Adipocyte (in vitro differentiated cells): ENCODE results near the gene OR6B1.
A peak's percentile ranks its signal among the peaks of the same experiment; 100 is the strongest.

ENCODE experiments used
- DNase-seq: peaks from one replicate; pipeline ENCODE4 v3.0.0-alpha.2; 2015; ENCODE audit warnings: low read depth
- H3K27me3 ChIP-seq: replicated peaks from 2 replicates; pipeline ENCODE4 v1.7.0; 2013; ENCODE audit warnings: mild to moderate bottlenecking, low read length, moderate library complexity; ENCODE audit not compliant: control insufficient read depth, insufficient read depth
- H3K36me3 ChIP-seq: 2 replicates; pipeline ENCODE4 v1.7.0; 2013; ENCODE audit warnings: low read length, mild to moderate bottlenecking, moderate library complexity; ENCODE audit not compliant: control insufficient read depth, insufficient read depth, severe bottlenecking
- H3K4me1 ChIP-seq: 2 replicates; pipeline ENCODE4 v1.7.0; 2013; ENCODE audit warnings: mild to moderate bottlenecking, low read length, moderate library complexity; ENCODE audit not compliant: control insufficient read depth, insufficient read depth
- H3K4me3 ChIP-seq: 2 replicates; pipeline ENCODE4 v1.7.0; 2013; ENCODE audit warnings: mild to moderate bottlenecking, low read length, moderate library complexity
- H3K9ac ChIP-seq: 2 replicates; pipeline ENCODE4 v1.7.0; 2013; ENCODE audit warnings: mild to moderate bottlenecking, low read length, moderate library complexity
- H3K9me3 ChIP-seq: 2 replicates; pipeline ENCODE4 v1.7.0; 2013; ENCODE audit warnings: mild to moderate bottlenecking, low read length, moderate library complexity; ENCODE audit not compliant: control insufficient read depth

Gene OR6B1

GRCh38 chr7:143978585-143978984, 21.5 kb upstream of the OR6B1 start:
- Histone ChIP-seq H3K27me3 (no peaks in the 10 kb centered on the region), H3K4me1 (peaks cover 10% of the 10 kb centered on the region), H3K4me3 (no peak overlapping the region), H3K9ac (no peak overlapping the region), H3K36me3 (no peaks in the 10 kb centered on the region), H3K9me3 (no peaks in the 10 kb centered on the region)
- DNase-seq: peak; percentile 45

GRCh38 chr7:143979359-143979758, 20.8 kb upstream of the OR6B1 start:
- Histone ChIP-seq H3K9me3 (no peaks in the 10 kb centered on the region), H3K9ac (no peak overlapping the region), H3K27me3 (no peaks in the 10 kb centered on the region), H3K4me1 (peaks cover 10% of the 10 kb centered on the region), H3K36me3 (no peaks in the 10 kb centered on the region), H3K4me3 (no peak overlapping the region)
- peak; percentile 76 for DNase-seq

- no peaks in the 10 kb centered on the region for H3K27me3 ChIP-seq
- no peak overlapping the region for H3K9ac ChIP-seq
- no peak for DNase-seq
- no peak overlapping the region for H3K4me3 ChIP-seq
- H3K36me3 ChIP-seq: no peaks in the 10 kb centered on the region
- H3K4me1 ChIP-seq: peaks cover 10% of the 10 kb centered on the region
- H3K9me3 ChIP-seq: no peaks in the 10 kb centered on the region
Measured at GRCh38 chr7:143979998-143980397, 20.1 kb upstream of the OR6B1 start.

- H3K4me1 ChIP-seq: peaks cover 10% of the 10 kb centered on the region
- DNase-seq: no peak
- no peaks in the 10 kb centered on the region for H3K36me3 ChIP-seq
- H3K4me3 ChIP-seq: no peak overlapping the region
- H3K27me3 ChIP-seq: no peaks in the 10 kb centered on the region
- H3K9me3 ChIP-seq: no peaks in the 10 kb centered on the region
- H3K9ac ChIP-seq: no peak overlapping the region
Measured at GRCh38 chr7:143980746-143981510, 19.2 kb upstream of the OR6B1 start.

- H3K9ac ChIP-seq: no peak overlapping the region
- H3K4me1 ChIP-seq: peaks cover 13% of the 10 kb centered on the region
- no peak overlapping the region for H3K4me3 ChIP-seq
- no peaks in the 10 kb centered on the region for H3K36me3 ChIP-seq
- no peaks in the 10 kb centered on the region for H3K9me3 ChIP-seq
- no peaks in the 10 kb centered on the region for H3K27me3 ChIP-seq
- DNase-seq: no peak
Measured at GRCh38 chr7:143983960-143984359, 16.2 kb upstream of the OR6B1 start.

GRCh38 chr7:143987513-143987912, 12.6 kb upstream of the OR6B1 start:
- peak; percentile 24 for DNase-seq
- Histone ChIP-seq H3K9me3 (no peaks in the 10 kb centered on the region), H3K27me3 (no peaks in the 10 kb centered on the region), H3K9ac (no peak overlapping the region), H3K36me3 (no peaks in the 10 kb centered on the region), H3K4me1 (peaks cover 5% of the 10 kb centered on the region), H3K4me3 (no peak overlapping the region)

- Histone ChIP-seq H3K27me3 (no peaks in the 10 kb centered on the region), H3K9me3 (no peaks in the 10 kb centered on the region), H3K9ac (no peak overlapping the region), H3K36me3 (no peaks in the 10 kb centered on the region), H3K4me3 (no peak overlapping the region), H3K4me1 (peaks cover 5% of the 10 kb centered on the region)
- DNase-seq: peak; percentile 68
Measured at GRCh38 chr7:143988976-143989745, 11.0 kb upstream of the OR6B1 start.

- no peaks in the 10 kb centered on the region for H3K9me3 ChIP-seq
- no peak overlapping the region for H3K4me3 ChIP-seq
- peaks cover 5% of the 10 kb centered on the region for H3K4me1 ChIP-seq
- H3K9ac ChIP-seq: no peak overlapping the region
- no peak for DNase-seq
- H3K36me3 ChIP-seq: no peaks in the 10 kb centered on the region
- no peaks in the 10 kb centered on the region for H3K27me3 ChIP-seq
Measured at GRCh38 chr7:143992670-143993069, 7.5 kb upstream of the OR6B1 start.

GRCh38 chr7:143993924-143994323, 6.2 kb upstream of the OR6B1 start:
- H3K9me3 ChIP-seq: no peaks in the 10 kb centered on the region
- H3K4me1 ChIP-seq: no peaks in the 10 kb centered on the region
- H3K4me3 ChIP-seq: no peak overlapping the region
- no peaks in the 10 kb centered on the region for H3K27me3 ChIP-seq
- no peak for DNase-seq
- no peaks in the 10 kb centered on the region for H3K36me3 ChIP-seq
- H3K9ac ChIP-seq: no peak overlapping the region

GRCh38 chr7:144001543-144001942, 1.4 kb downstream of the OR6B1 start:
- no peaks in the 10 kb centered on the region for H3K9me3 ChIP-seq
- H3K9ac ChIP-seq: no peak overlapping the region
- H3K4me3 ChIP-seq: no peak overlapping the region
- no peaks in the 10 kb centered on the region for H3K4me1 ChIP-seq
- peak; percentile 73 for DNase-seq
- no peaks in the 10 kb centered on the region for H3K36me3 ChIP-seq
- no peaks in the 10 kb centered on the region for H3K27me3 ChIP-seq

- DNase-seq: no peak
- H3K4me1 ChIP-seq: no peaks in the 10 kb centered on the region
Measured at GRCh38 chr7:144004703-144005102, 4.6 kb downstream of the OR6B1 start.

More at GRCh38 chr7:144004703-144005102, 4.6 kb downstream of the OR6B1 start:
- Histone ChIP-seq H3K36me3 (no peaks in the 10 kb centered on the region), H3K27me3 (no peaks in the 10 kb centered on the region), H3K9ac (no peak overlapping the region), H3K4me3 (no peak overlapping the region), H3K9me3 (peaks cover 7% of the 10 kb centered on the region)
